Gastrocnemius medialis (tissue), 4 donors: Measurements from ENCODE around the gene HLA-DPA1.

Experiments used
- POLR2A ChIP-seq, 2 donors: fragments of 450-650 bp; IDR thresholded peaks; one replicate each; pipeline ENCODE4 v1.6.1; 2017; ENCODE audit warnings: antibody characterized with exemption in 2 of 2, mild to moderate bottlenecking in 2 of 2, moderate library complexity in 2 of 2
- TF ChIP-seq, protein P1 (sequence below), 5 experiments: fragments of 450-650 bp in 3 of 5; fragments of 200-600 bp in 2 of 5; sonication (generic) in 2 of 5; IDR thresholded peaks in 4 of 5; conservative IDR thresholded peaks in 1 of 5; 1 replicate in 4 of 5; 2 replicates in 1 of 5; pipeline ENCODE4 v1.5.1; 2016 to 2019; ENCODE audit warnings: antibody characterized with exemption in 5 of 5, mild to moderate bottlenecking in 3 of 5, moderate library complexity in 3 of 5

DNA sequence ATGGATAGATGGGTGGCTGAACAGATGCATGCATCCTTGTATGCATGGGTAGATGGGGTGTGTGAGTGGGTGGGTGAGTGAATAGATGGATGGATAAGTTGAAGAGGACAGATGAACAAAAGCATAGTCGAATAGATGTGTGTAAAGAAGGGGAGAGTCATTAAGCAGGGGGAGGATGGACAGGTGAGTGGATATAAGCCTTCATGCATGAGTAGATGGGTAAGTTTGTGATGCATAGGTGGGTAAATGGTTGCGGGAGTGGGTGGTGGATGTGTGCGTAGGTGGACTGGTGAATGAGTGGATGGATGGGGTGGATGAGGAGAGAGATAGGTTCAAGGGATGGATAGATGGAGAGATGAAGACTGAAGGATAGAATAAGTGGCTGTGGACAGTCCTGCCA is 31.9 kb upstream of the HLA-DPA1 start:
- TF ChIP-seq, protein P1, sequence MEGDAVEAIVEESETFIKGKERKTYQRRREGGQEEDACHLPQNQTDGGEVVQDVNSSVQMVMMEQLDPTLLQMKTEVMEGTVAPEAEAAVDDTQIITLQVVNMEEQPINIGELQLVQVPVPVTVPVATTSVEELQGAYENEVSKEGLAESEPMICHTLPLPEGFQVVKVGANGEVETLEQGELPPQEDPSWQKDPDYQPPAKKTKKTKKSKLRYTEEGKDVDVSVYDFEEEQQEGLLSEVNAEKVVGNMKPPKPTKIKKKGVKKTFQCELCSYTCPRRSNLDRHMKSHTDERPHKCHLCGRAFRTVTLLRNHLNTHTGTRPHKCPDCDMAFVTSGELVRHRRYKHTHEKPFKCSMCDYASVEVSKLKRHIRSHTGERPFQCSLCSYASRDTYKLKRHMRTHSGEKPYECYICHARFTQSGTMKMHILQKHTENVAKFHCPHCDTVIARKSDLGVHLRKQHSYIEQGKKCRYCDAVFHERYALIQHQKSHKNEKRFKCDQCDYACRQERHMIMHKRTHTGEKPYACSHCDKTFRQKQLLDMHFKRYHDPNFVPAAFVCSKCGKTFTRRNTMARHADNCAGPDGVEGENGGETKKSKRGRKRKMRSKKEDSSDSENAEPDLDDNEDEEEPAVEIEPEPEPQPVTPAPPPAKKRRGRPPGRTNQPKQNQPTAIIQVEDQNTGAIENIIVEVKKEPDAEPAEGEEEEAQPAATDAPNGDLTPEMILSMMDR (IDR thresholded peaks at IDR 0.05 in 4 of 5, conservative IDR thresholded peaks at IDR 0.05 in 1 of 5), result no peak
- TF ChIP-seq POLR2A (IDR thresholded peaks at IDR 0.05), result no peak
